ENCODE measurements around the gene EML1.

GRCh38 chr14:99892406-99892805 is 99.2 kb downstream of the EML1 start:
- TF ChIP-seq, protein P1, sequence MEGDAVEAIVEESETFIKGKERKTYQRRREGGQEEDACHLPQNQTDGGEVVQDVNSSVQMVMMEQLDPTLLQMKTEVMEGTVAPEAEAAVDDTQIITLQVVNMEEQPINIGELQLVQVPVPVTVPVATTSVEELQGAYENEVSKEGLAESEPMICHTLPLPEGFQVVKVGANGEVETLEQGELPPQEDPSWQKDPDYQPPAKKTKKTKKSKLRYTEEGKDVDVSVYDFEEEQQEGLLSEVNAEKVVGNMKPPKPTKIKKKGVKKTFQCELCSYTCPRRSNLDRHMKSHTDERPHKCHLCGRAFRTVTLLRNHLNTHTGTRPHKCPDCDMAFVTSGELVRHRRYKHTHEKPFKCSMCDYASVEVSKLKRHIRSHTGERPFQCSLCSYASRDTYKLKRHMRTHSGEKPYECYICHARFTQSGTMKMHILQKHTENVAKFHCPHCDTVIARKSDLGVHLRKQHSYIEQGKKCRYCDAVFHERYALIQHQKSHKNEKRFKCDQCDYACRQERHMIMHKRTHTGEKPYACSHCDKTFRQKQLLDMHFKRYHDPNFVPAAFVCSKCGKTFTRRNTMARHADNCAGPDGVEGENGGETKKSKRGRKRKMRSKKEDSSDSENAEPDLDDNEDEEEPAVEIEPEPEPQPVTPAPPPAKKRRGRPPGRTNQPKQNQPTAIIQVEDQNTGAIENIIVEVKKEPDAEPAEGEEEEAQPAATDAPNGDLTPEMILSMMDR (IDR thresholded peaks at IDR 0.05; ENCODE audit: low read depth, low read length), result no peak
- TF ChIP-seq POLR2A (IDR thresholded peaks at IDR 0.05; ENCODE audit: extremely low read depth, insufficient read length) (no peak), MYC (IDR thresholded peaks at IDR 0.05; ENCODE audit: low read depth, low read length) (no peak)
- TF ChIP-seq, protein P2, sequence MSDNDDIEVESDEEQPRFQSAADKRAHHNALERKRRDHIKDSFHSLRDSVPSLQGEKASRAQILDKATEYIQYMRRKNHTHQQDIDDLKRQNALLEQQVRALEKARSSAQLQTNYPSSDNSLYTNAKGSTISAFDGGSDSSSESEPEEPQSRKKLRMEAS (IDR thresholded peaks at IDR 0.05; ENCODE audit: low read depth, low read length), result no peak

Data from NB4 (cell line).